IMR-90 (cell line): ENCODE data around the gene CDK6. TPM values are rescaled to one million over a fixed set of nuclear protein-coding genes. Genes with fewer than 3 reads are reported as not detected.

ENCODE experiments used
- ATAC-seq: fragments of 200-7000 bp; cut with Tn5 transposase; 2 replicates; pipeline ENCODE4 v1.9.1; 2020; ENCODE audit warnings: low read depth, mild to moderate bottlenecking, moderate library complexity
- BruUV-seq: library from RNA; stranded (reverse); fragments of 400-500 nt; replicated peaks from 2 replicates; lab custom pipeline; 2021; lab: Mats Ljungman, UMichigan
- CTCF ChIA-PET: fragments of 300-600 bp; formaldehyde crosslinking; extraction: SDS; loops from one replicate; lab custom pipeline; 2021; ENCODE audit warnings: antibody characterized with exemption; lab: Yijun Ruan, JAX
- POLR2A ChIA-PET: fragments of 300-600 bp; sonication (Branson Sonifier 250); formaldehyde crosslinking; loops from one replicate; lab custom pipeline; 2022; ENCODE audit warnings: antibody characterized with exemption; ENCODE audit not compliant: unreplicated experiment; lab: Charles Lee
- DNase-seq: peaks from one replicate; pipeline ENCODE4 v3.0.0; 2013
- H2AFZ ChIP-seq: replicated peaks from 2 replicates; pipeline ENCODE3; 2013; ENCODE audit warnings: low read length, mild to moderate bottlenecking; ENCODE audit not compliant: poor library complexity
- H2AK5ac ChIP-seq: 2 replicates; pipeline ENCODE4 v1.6.1; 2013; ENCODE audit warnings: low read depth, low read length, inconsistent platforms
- H2AK9ac ChIP-seq: replicated peaks from 2 replicates; pipeline ENCODE3; 2013; ENCODE audit warnings: mild to moderate bottlenecking, low read depth, low read length, moderate library complexity; ENCODE audit not compliant: poor library complexity
- H2BK120ac ChIP-seq: 2 replicates; pipeline ENCODE4 v1.6.1; 2013; ENCODE audit warnings: low read depth, low read length, inconsistent platforms
- H2BK15ac ChIP-seq: 3 replicates; pipeline ENCODE4 v1.6.1; 2013; ENCODE audit warnings: low read depth, low read length, inconsistent platforms
- H2BK20ac ChIP-seq: 2 replicates; pipeline ENCODE4 v1.6.1; 2013; ENCODE audit warnings: low read depth, mild to moderate bottlenecking, inconsistent platforms, low read length, moderate library complexity
- H2BK5ac ChIP-seq: 2 replicates; pipeline ENCODE4 v1.6.1; 2013; ENCODE audit warnings: mild to moderate bottlenecking, low read depth, low read length, inconsistent platforms; ENCODE audit not compliant: poor library complexity, severe bottlenecking
- H3K14ac ChIP-seq: replicated peaks from 2 replicates; pipeline ENCODE4 v1.6.1; 2013; ENCODE audit warnings: low read depth, low read length, inconsistent platforms
- H3K18ac ChIP-seq: 2 replicates; pipeline ENCODE4 v1.6.1; 2013; ENCODE audit warnings: low read depth, low read length, control low read depth
- H3K23ac ChIP-seq: 2 replicates; pipeline ENCODE4 v1.6.1; 2013; ENCODE audit warnings: low read depth, low read length, inconsistent platforms
- H3K27ac ChIP-seq: 2 replicates; pipeline ENCODE4 v1.5.1; 2013; ENCODE audit warnings: mild to moderate bottlenecking, control low read depth, low read length; ENCODE audit not compliant: insufficient read depth
- H3K27me3 ChIP-seq: 2 replicates; pipeline ENCODE4 v1.6.1; 2013; ENCODE audit warnings: low read length; ENCODE audit not compliant: control insufficient read depth, insufficient read depth
- H3K36me3 ChIP-seq: 2 replicates; pipeline ENCODE4 v1.6.1; 2013; ENCODE audit warnings: low read length, mixed read lengths; ENCODE audit not compliant: control insufficient read depth, insufficient read depth
- H3K4ac ChIP-seq: 2 replicates; pipeline ENCODE4 v1.6.1; 2013; ENCODE audit warnings: low read depth, low read length, inconsistent platforms
- H3K4me1 ChIP-seq: 2 replicates; pipeline ENCODE4 v1.6.1; 2013; ENCODE audit warnings: low read length, mixed read lengths; ENCODE audit not compliant: control insufficient read depth, insufficient read depth
- H3K4me2 ChIP-seq: 2 replicates; pipeline ENCODE4 v1.6.1; 2013; ENCODE audit warnings: low read depth, mild to moderate bottlenecking, control low read depth, low read length, moderate library complexity
- H3K4me3 ChIP-seq: 2 replicates; pipeline ENCODE4 v1.5.1; 2013; ENCODE audit warnings: low read depth, mild to moderate bottlenecking, control low read depth, low read length, moderate library complexity; ENCODE audit not compliant: insufficient read depth
- H3K56ac ChIP-seq: 2 replicates; pipeline ENCODE4 v1.6.1; 2013; ENCODE audit warnings: low read length, inconsistent platforms; ENCODE audit not compliant: insufficient read depth; ENCODE audit errors: extremely low read depth
- H3K79me1 ChIP-seq, 2 experiments: 2 replicates each; pipeline ENCODE4 v1.6.1; 2013; ENCODE audit warnings: low read length in 2 of 2, inconsistent platforms in 1 of 2, low read depth in 1 of 2
- H3K9ac ChIP-seq: 2 replicates; pipeline ENCODE4 v1.6.1; 2013; ENCODE audit warnings: low read depth, low read length, control low read depth
- H3K9me1 ChIP-seq: 2 replicates; pipeline ENCODE4 v1.6.1; 2013; ENCODE audit warnings: low read length, inconsistent platforms; ENCODE audit not compliant: insufficient read depth
- H3K9me3 ChIP-seq: 2 replicates; pipeline ENCODE4 v1.6.1; 2013; ENCODE audit warnings: low read length; ENCODE audit not compliant: control insufficient read depth, insufficient read depth
- H4K20me1 ChIP-seq: 2 replicates; pipeline ENCODE4 v1.6.1; 2013; ENCODE audit warnings: low read length, inconsistent platforms; ENCODE audit not compliant: insufficient read depth
- H4K5ac ChIP-seq: 2 replicates; pipeline ENCODE4 v1.6.1; 2013; ENCODE audit warnings: mild to moderate bottlenecking, low read depth, low read length, control low read depth
- H4K8ac ChIP-seq, 2 experiments: 2 replicates each; pipeline ENCODE4 v1.6.1; 2013; ENCODE audit warnings: low read depth in 2 of 2, low read length in 2 of 2, control low read depth in 1 of 2, inconsistent platforms in 1 of 2
- H4K91ac ChIP-seq: 2 replicates; pipeline ENCODE4 v1.6.1; 2013; ENCODE audit warnings: low read depth, low read length, inconsistent platforms; ENCODE audit not compliant: insufficient read depth
- CEBPB ChIP-seq: IDR thresholded peaks from 2 replicates; pipeline ENCODE4 v1.6.1; 2012; ENCODE audit warnings: low read depth, low read length, improper control_type of control experiment
- CHD1 ChIP-seq: IDR thresholded peaks from 2 replicates; pipeline ENCODE4 v1.6.1; 2012; ENCODE audit warnings: low read depth, low read length, improper control_type of control experiment
- FOS ChIP-seq: fragments of 150-350 bp; IDR thresholded peaks from 2 replicates; pipeline ENCODE4 v1.6.1; 2016; ENCODE audit warnings: low read depth, low read length
- MAZ ChIP-seq: IDR thresholded peaks from 2 replicates; pipeline ENCODE4 v1.6.1; 2012; ENCODE audit warnings: low read depth, mild to moderate bottlenecking, low read length, improper control_type of control experiment, moderate library complexity, borderline replicate concordance
- MXI1 ChIP-seq: IDR thresholded peaks from 2 replicates; pipeline ENCODE4 v1.6.1; 2012; ENCODE audit warnings: low read depth, mild to moderate bottlenecking, low read length, moderate library complexity, borderline replicate concordance
- NFE2L2 ChIP-seq: fragments of 150-350 bp; IDR thresholded peaks from 2 replicates; pipeline ENCODE4 v1.6.1; 2016; ENCODE audit warnings: low read depth, mild to moderate bottlenecking, low read length
- RAD21 ChIP-seq: IDR thresholded peaks from 2 replicates; pipeline ENCODE4 v1.6.1; 2012; ENCODE audit warnings: low read length, improper control_type of control experiment
- USF2 ChIP-seq: fragments of 150-350 bp; IDR thresholded peaks from 2 replicates; pipeline ENCODE4 v1.6.1; 2017; ENCODE audit warnings: mild to moderate bottlenecking, antibody characterized with exemption, low read length, low read depth
- WGBS, 2 experiments: methylation state at CpG; one replicate each; pipeline versions ENCODE4 v1.1.5 to v1.1.7; 2013; ENCODE audit warnings: missing lambda C conversion rate in 2 of 2; ENCODE audit not compliant: insufficient read length in 1 of 2; ENCODE audit errors: extremely low coverage in 2 of 2; 5-methylcytosine and 5-hydroxymethylcytosine counted together
- dilution Hi-C: fragments of 300-500 bp; cut with HindIII; formaldehyde crosslinking; loops from one replicate; pipeline ENCODE4 v1.14.3; 2018; ENCODE audit warnings: low sequenced_read_pairs; ENCODE audit not compliant: unreplicated experiment
- in situ Hi-C: fragments of 300-500 bp; cut with MboI; formaldehyde crosslinking; loops from 3 replicates; pipeline ENCODE4 v1.14.3; 2019; ENCODE audit warnings: low sequenced_read_pairs, inconsistent platforms, mixed read lengths
- intact Hi-C: fragments of 100-400 bp; cut with micrococcal nuclease; formaldehyde crosslinking; loops from 2 replicates; pipeline ENCODE4 v1.10.0; 2022
- polyA plus RNA-seq, 3 experiments: library from polyadenylated mRNA; depleted of rRNA; stranded (reverse); fragments of >200 nt; gene quantifications; 2 replicates each; pipeline ENCODE4 v1.2.3, GENCODE V29; 2012; ENCODE audit warnings: low replicate concordance in 1 of 3
- total RNA-seq: library from RNA; depleted of rRNA; stranded (reverse); fragments of >200 nt; gene quantifications from 2 replicates; pipeline ENCODE4 v1.2.3, GENCODE V29; 2012
- TF ChIP-seq, protein P1 (sequence below): conservative IDR thresholded peaks from 2 replicates; pipeline ENCODE4 v1.5.1; 2012; ENCODE audit warnings: mild to moderate bottlenecking, low read depth, low read length, improper control_type of control experiment

The CDK6 gene
- total and polyA plus RNA-seq, 2 of the 4 experiments (the other 2 are of a cell fraction), result 21.5 to 195 TPM

GRCh38 chr7:92623544-92623943 is 212.8 kb downstream of the CDK6 start:
- Histone ChIP-seq H2AK5ac (no peak overlapping the region), H4K91ac (no peak overlapping the region), H3K9me3 (no peaks in the 10 kb centered on the region; the same call in 1 of the 2 replicates), H3K18ac (peak overlapping the region; percentile 29; the same call in 1 of the 2 replicates), H3K27ac (no peak overlapping the region), H3K23ac (no peak overlapping the region), H2BK15ac (no peak overlapping the region), H4K8ac (no peak overlapping the region), H3K79me1 (peaks cover 34 to 63% of the 10 kb centered on the region in 2 experiments), H3K56ac (no peak overlapping the region), H3K27me3 (no peaks in the 10 kb centered on the region), H2AFZ (no peak overlapping the region), H3K4me2 (no peak overlapping the region), H2BK5ac (peak overlapping the region; percentile 23), H3K36me3 (peaks cover 6% of the 10 kb centered on the region), H4K20me1 (peaks cover 14% of the 10 kb centered on the region; the same call in 1 of the 2 replicates), H4K5ac (no peak overlapping the region), H2BK120ac (no peak overlapping the region), H3K14ac (no peak overlapping the region), H3K4me1 (peaks cover 7% of the 10 kb centered on the region), H3K9ac (no peak overlapping the region), H2BK20ac (no peak overlapping the region), H3K4ac (no peak overlapping the region), H2AK9ac (no peak overlapping the region), H3K4me3 (no peak overlapping the region), H3K9me1 (peaks cover 6% of the 10 kb centered on the region)
- no CpG with 5 or more reads among the region's 1 CpG for WGBS, 2 experiments
- DNase-seq (no peak), ATAC-seq (no peak)
- dilution Hi-C loops (no loop called here), intact Hi-C loops (loop anchor here (5.0 kb wide), 3 partner anchors 129 to 604 kb away; partner anchors contain the start of gene HEPACAM2), in situ Hi-C loops (loop anchor here (5.0 kb wide), 3 partner anchors 74 to 429 kb away; no protein-coding TSS in a partner anchor)
- ChIA-PET CTCF (no interaction called here), POLR2A (no interaction called here)
- BruUV-seq, result no TSS peak
- TF ChIP-seq, protein P1, sequence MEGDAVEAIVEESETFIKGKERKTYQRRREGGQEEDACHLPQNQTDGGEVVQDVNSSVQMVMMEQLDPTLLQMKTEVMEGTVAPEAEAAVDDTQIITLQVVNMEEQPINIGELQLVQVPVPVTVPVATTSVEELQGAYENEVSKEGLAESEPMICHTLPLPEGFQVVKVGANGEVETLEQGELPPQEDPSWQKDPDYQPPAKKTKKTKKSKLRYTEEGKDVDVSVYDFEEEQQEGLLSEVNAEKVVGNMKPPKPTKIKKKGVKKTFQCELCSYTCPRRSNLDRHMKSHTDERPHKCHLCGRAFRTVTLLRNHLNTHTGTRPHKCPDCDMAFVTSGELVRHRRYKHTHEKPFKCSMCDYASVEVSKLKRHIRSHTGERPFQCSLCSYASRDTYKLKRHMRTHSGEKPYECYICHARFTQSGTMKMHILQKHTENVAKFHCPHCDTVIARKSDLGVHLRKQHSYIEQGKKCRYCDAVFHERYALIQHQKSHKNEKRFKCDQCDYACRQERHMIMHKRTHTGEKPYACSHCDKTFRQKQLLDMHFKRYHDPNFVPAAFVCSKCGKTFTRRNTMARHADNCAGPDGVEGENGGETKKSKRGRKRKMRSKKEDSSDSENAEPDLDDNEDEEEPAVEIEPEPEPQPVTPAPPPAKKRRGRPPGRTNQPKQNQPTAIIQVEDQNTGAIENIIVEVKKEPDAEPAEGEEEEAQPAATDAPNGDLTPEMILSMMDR, result no peak
- TF ChIP-seq CHD1 (no peak), MXI1 (no peak), USF2 (no peak), RAD21 (no peak), MAZ (no peak), CEBPB (no peak), NFE2L2 (no peak), FOS (no peak)
